Esophagus muscularis mucosa (tissue), 4 donors: ENCODE data around the gene EPHA6. TPM values are rescaled to one million over a fixed set of nuclear protein-coding genes. Genes with fewer than 3 reads are reported as not detected.

Experiments used
- DNase-seq: peaks from one replicate; pipeline ENCODE4 v3.0.0-alpha.2; 2017; ENCODE audit errors: extremely low spot score
- H3K27ac ChIP-seq, 4 donors: fragments of 200-600 bp; sonication (generic); replicated peaks in 1 of 4; 1 replicate in 3 of 4; 2 replicates in 1 of 4; pipeline ENCODE4 v1.5.1; 2016 to 2019; ENCODE audit warnings: mild to moderate bottlenecking in 1 of 4
- H3K27me3 ChIP-seq, 4 donors: fragments of 200-600 bp; sonication (generic); one replicate each; pipeline versions ENCODE4 v1.5.1 to v1.6.0; 2016 to 2019
- H3K36me3 ChIP-seq, 4 donors: fragments of 200-600 bp; sonication (generic); one replicate each; pipeline ENCODE4 v1.5.1; 2016 to 2019
- H3K4me1 ChIP-seq, 4 donors: fragments of 200-600 bp; sonication (generic); one replicate each; pipeline ENCODE4 v1.5.1; 2016 to 2019
- H3K4me3 ChIP-seq, 4 donors: fragments of 200-600 bp; sonication (generic); 1 replicate in 2 of 4; 2 replicates in 2 of 4; pipeline ENCODE4 v1.5.1; 2016 to 2019; ENCODE audit warnings: mild to moderate bottlenecking in 4 of 4, moderate library complexity in 1 of 4
- H3K9me3 ChIP-seq, 4 donors: fragments of 200-600 bp; sonication (generic); 1 replicate in 3 of 4; 2 replicates in 1 of 4; pipeline ENCODE4 v1.5.1; 2016 to 2019
- EP300 ChIP-seq: sonication (generic); formaldehyde crosslinking; IDR thresholded peaks from one replicate; pipeline ENCODE4 v1.6.1; 2017; ENCODE audit warnings: antibody characterized with exemption
- POLR2A ChIP-seq: fragments of 450-650 bp; IDR thresholded peaks from one replicate; pipeline ENCODE4 v1.6.1; 2017; ENCODE audit warnings: antibody characterized with exemption, moderate library complexity, mild to moderate bottlenecking, low read depth
- POLR2AphosphoS5 ChIP-seq, 2 donors: sonication (generic); formaldehyde crosslinking; IDR thresholded peaks; one replicate each; pipeline ENCODE4 v1.6.1; 2017; ENCODE audit warnings: antibody characterized with exemption in 2 of 2
- WGBS: methylation state at CpG from one replicate; pipeline ENCODE4 v1.1.5; 2018; 5-methylcytosine and 5-hydroxymethylcytosine counted together
- intact Hi-C: fragments of 100-400 bp; cut with DNase I; formaldehyde crosslinking; loops from one replicate; pipeline ENCODE4 v1.15.1; 2023
- total RNA-seq, 4 donors: library from RNA; depleted of rRNA; stranded (reverse); fragments of >200 nt; gene quantifications; one replicate each; pipeline versions ENCODE4 v1.1.0 to v1.2.1, GENCODE V29; 2016
- TF ChIP-seq, protein P1 (sequence below), 3 experiments: fragments of 200-600 bp in 2 of 3; fragments of 450-650 bp in 1 of 3; sonication (generic) in 2 of 3; IDR thresholded peaks; one replicate each; pipeline ENCODE4 v1.5.1; 2017 to 2019; ENCODE audit warnings: antibody characterized with exemption in 3 of 3, mild to moderate bottlenecking in 2 of 3, moderate library complexity in 1 of 3

Gene EPHA6
- total RNA-seq, 4 donors from 2014 or later: 1.8 to 8.3 (median 4.2) TPM

DNA sequence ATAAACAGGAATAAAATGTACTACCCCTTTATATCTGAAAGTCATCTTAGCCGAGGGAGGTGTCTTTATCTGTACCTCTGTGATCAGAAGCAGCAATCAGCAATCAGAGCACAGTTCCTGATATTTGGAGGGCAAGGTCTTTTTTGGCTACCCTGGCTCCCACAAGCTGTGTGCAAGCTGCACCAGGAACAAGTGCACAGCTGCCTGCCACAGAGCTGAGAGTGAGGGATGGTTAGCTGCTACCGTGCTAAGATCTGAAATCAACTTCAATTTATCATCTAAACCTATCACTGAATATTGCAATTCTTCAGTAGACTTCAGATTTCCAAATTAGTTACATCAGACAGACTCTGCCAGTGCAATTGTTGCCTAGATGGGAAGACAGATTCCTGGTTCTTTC is 545.6 kb downstream of the EPHA6 start:
- TF ChIP-seq EP300 (no peak), POLR2A (no peak), POLR2AphosphoS5 (IDR thresholded peaks at IDR 0.05) (no peak)
- TF ChIP-seq, protein P1, sequence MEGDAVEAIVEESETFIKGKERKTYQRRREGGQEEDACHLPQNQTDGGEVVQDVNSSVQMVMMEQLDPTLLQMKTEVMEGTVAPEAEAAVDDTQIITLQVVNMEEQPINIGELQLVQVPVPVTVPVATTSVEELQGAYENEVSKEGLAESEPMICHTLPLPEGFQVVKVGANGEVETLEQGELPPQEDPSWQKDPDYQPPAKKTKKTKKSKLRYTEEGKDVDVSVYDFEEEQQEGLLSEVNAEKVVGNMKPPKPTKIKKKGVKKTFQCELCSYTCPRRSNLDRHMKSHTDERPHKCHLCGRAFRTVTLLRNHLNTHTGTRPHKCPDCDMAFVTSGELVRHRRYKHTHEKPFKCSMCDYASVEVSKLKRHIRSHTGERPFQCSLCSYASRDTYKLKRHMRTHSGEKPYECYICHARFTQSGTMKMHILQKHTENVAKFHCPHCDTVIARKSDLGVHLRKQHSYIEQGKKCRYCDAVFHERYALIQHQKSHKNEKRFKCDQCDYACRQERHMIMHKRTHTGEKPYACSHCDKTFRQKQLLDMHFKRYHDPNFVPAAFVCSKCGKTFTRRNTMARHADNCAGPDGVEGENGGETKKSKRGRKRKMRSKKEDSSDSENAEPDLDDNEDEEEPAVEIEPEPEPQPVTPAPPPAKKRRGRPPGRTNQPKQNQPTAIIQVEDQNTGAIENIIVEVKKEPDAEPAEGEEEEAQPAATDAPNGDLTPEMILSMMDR (IDR thresholded peaks at IDR 0.05): no peak
- intact Hi-C loops: no loop called here
- Histone ChIP-seq H3K36me3 (no peaks in the 10 kb centered on the region), H3K27me3 (no peaks in the 10 kb centered on the region), H3K4me3 (no peak overlapping the region), H3K4me1 (no peaks in the 10 kb centered on the region), H3K27ac (no peak overlapping the region), H3K9me3 (peaks cover 0 to 10% (median 0%) of the 10 kb centered on the region in 4 donors)
- WGBS: 62% methylated on average over 2 of the region's 2 CpGs
- no peak for DNase-seq

DNA sequence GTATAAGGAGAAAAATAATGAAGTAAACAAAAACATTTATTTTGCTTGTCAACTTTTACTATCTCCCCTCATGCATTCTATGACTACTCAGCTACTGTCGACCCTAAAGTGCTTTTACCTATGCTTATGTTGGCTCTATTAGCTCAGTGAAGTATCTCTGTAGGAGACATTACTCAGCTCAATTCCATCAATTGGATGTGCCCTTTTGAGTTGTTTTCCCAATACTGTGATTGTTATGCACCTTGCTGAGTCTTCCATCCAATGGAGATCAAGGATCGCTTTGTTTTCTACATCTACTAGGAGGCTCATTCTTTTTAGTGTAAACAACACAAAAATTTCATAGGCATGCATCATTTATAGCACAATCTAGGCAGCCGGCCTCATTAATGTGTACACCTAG is 546.4 kb downstream of the EPHA6 start:
- Histone ChIP-seq H3K36me3 (no peaks in the 10 kb centered on the region), H3K9me3 (peaks cover 0 to 10% (median 0%) of the 10 kb centered on the region in 4 donors), H3K4me3 (no peak overlapping the region), H3K27ac (no peak overlapping the region), H3K27me3 (no peaks in the 10 kb centered on the region), H3K4me1 (no peaks in the 10 kb centered on the region)
- WGBS: 79% methylated on average over 3 of the region's 3 CpGs
- DNase-seq: no peak
- intact Hi-C loops: no loop called here
- no peak for TF ChIP-seq POLR2AphosphoS5 (IDR thresholded peaks at IDR 0.05)

DNA sequence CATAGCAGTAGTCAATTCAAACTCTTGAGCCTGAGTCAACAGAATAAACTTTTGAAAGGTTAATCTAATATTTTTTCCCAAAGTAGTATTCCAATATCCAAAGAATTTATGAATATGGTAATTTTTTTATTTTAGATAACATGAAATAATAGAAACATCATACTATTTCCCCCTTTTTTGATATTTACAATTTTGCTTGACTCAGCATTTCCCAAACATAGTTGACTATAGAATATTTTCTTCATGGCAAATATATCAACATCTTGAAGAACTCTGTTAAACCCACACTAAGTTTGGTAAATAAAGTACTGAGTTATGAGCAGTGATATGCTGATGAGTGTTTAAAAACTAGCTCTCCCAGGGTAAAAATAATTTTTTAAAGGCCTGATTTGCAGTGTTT is 570.2 kb downstream of the EPHA6 start:
- intact Hi-C loops: no loop called here
- DNase-seq: no peak
- Histone ChIP-seq H3K4me3 (no peak overlapping the region), H3K4me1 (no peaks in the 10 kb centered on the region), H3K36me3 (no peaks in the 10 kb centered on the region), H3K9me3 (peaks cover 0 to 11% (median 4%) of the 10 kb centered on the region in 4 donors), H3K27ac (no peak overlapping the region), H3K27me3 (no peaks in the 10 kb centered on the region)
- TF ChIP-seq POLR2AphosphoS5 (IDR thresholded peaks at IDR 0.05) (no peak), POLR2A (no peak), EP300 (no peak)
- TF ChIP-seq, protein P1 (IDR thresholded peaks at IDR 0.05): no peak

DNA sequence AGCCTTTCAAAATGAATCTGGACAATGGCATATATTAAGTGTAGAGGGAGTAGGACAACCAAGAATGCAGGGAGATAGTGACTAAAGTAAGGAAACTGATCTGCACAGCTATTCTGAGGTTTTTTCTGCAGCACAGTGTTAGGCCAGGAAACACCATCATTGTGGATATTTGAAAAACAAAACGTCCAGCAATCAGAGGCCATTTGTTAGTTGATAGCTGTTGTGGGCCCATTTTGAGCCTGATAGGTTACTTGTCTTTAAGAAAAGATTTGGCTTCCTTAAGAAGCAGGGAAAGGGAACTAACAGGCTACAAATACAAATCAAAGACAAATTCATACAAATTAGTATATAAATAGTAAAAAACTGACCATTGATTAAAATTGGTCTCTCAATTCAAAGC is 574.4 kb downstream of the EPHA6 start:
- peaks cover 0 to 11% (median 4%) of the 10 kb centered on the region in 4 donors for H3K9me3 ChIP-seq
- no peak overlapping the region for H3K4me3 ChIP-seq
- no peaks in the 10 kb centered on the region for H3K36me3 ChIP-seq
- H3K27me3 ChIP-seq: no peaks in the 10 kb centered on the region
- intact Hi-C loops: no loop called here
- whole genome bisulfite sequencing: 66% methylated on average over 1 of the region's 1 CpG
- H3K4me1 ChIP-seq: no peaks in the 10 kb centered on the region
- H3K27ac ChIP-seq: no peak overlapping the region
- TF ChIP-seq, protein P1 (IDR thresholded peaks at IDR 0.05): no peak
- no peak for TF ChIP-seq EP300
- no peak for TF ChIP-seq POLR2AphosphoS5 (IDR thresholded peaks at IDR 0.05)
- no peak for TF ChIP-seq POLR2A
- DNase-seq: no peak

DNA sequence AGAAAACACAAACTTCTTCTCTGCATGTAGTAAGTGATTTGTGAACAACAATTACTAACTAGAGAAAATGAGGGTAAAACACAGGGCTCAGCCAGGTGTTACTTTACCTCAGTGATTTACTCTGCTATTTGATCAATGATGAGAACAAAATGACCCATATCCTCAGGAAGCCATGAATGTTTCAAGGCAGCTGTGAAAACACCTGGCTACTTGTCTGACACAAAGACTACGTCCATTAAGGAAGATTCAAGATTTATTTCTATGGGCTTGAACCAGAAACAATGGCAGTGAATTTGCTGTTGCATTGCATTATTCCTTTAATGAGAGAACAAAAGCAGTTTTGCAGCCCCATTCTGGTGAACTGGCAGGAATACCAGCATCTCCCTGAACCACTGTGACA is 575.5 kb downstream of the EPHA6 start:
- Histone ChIP-seq H3K27ac (no peak overlapping the region), H3K27me3 (no peaks in the 10 kb centered on the region), H3K36me3 (no peaks in the 10 kb centered on the region), H3K4me1 (no peaks in the 10 kb centered on the region), H3K4me3 (no peak overlapping the region), H3K9me3 (peaks cover 0 to 11% (median 4%) of the 10 kb centered on the region in 4 donors)
- WGBS: 92% methylated on average over 1 of the region's 1 CpG
- no peak for TF ChIP-seq EP300
- TF ChIP-seq POLR2AphosphoS5 (IDR thresholded peaks at IDR 0.05): no peak
- TF ChIP-seq POLR2A: no peak
- TF ChIP-seq, protein P1 (IDR thresholded peaks at IDR 0.05): no peak
- intact Hi-C loops: no loop called here
- DNase-seq: no peak
